HepG2 (cell line): ENCODE data around the gene GALNTL6. TPM values are rescaled to one million over a fixed set of nuclear protein-coding genes. Genes with fewer than 3 reads are reported as not detected.

Experiments
- ISL2 ChIP-seq: sonication (generic); formaldehyde crosslinking; IDR thresholded peaks from 2 replicates; pipeline ENCODE4 v1.5.0; 2020; ENCODE audit warnings: missing genetic modification reagents
- MED8 ChIP-seq: sonication (generic); formaldehyde crosslinking; IDR thresholded peaks from 2 replicates; pipeline ENCODE4 v1.8.1; 2023; ENCODE audit warnings: mild to moderate bottlenecking, missing genetic modification reagents; ENCODE audit not compliant: insufficient replicate concordance
- SNAPC4 ChIP-seq: sonication (generic); formaldehyde crosslinking; IDR thresholded peaks from 2 replicates; pipeline ENCODE4 v1.4.0; 2020; ENCODE audit warnings: mild to moderate bottlenecking, missing genetic modification reagents
- ZBTB40 ChIP-seq, 2 experiments: fragments of 450-650 bp in 1 of 2; sonication (generic) in 1 of 2; formaldehyde crosslinking in 1 of 2; IDR thresholded peaks; 2 replicates each; pipeline versions ENCODE4 v1.6.1 to v1.8.0; 2016 to 2022; ENCODE audit warnings: antibody characterized with exemption in 1 of 2, mild to moderate bottlenecking in 1 of 2, missing genetic modification reagents in 1 of 2
- ZNF552 ChIP-seq: sonication (generic); formaldehyde crosslinking; IDR thresholded peaks from 2 replicates; pipeline ENCODE4 v1.9.0; 2022; ENCODE audit warnings: missing genetic modification reagents, mild to moderate bottlenecking, borderline replicate concordance
- polyA plus RNA-seq, 8 experiments: library from polyadenylated mRNA; depleted of rRNA in 3 of 8; stranded (reverse) in 7 of 8; unstranded in 1 of 8; fragments of >200 nt; fragmentation: Illumina TruSeq in 4 of 8; extraction: Trizol in 4 of 8; gene quantifications; 2 replicates each; pipeline versions ENCODE4 v1.2.1 to v1.2.3, GENCODE V29; 2011 to 2016; ENCODE audit warnings: low read depth in 4 of 8, missing spikeins in 1 of 8, mixed read lengths in 1 of 8; ENCODE audit not compliant: insufficient read depth in 1 of 8
- total RNA-seq, 5 experiments: library from RNA; depleted of rRNA; stranded (reverse); fragments of >200 nt; fragmentation: Illumina TruSeq; extraction: Trizol; gene quantifications; 2 replicates each; pipeline ENCODE4 v1.2.3, GENCODE V29; 2016; ENCODE audit warnings: low read depth in 1 of 5

The GALNTL6 gene
- total and polyA plus RNA-seq, 2 of the 13 experiments (the other 11 are each of a cell fraction or from before 2014, with no cell fraction given): not detected

GRCh38 chr4:172770787-172771186 lies 957.6 kb downstream of the GALNTL6 start (continued):
- TF ChIP-seq SNAPC4 (no peak), MED8 (CRISPR knock-in tag) (no peak), ZBTB40 (IDR thresholded peaks at IDR 0.05) (no peak), ZBTB40 (CRISPR knock-in tag; IDR thresholded peaks at IDR 0.05) (no peak), ISL2 (CRISPR knock-in tag) (no peak), ZNF552 (no peak)
- TF ChIP-seq, all 625 proteins: peak for 2
